GM12878 (cell line): Measurements from ENCODE around the gene RHOB. TPM values are rescaled to one million over a fixed set of nuclear protein-coding genes. Genes with fewer than 3 reads are reported as not detected.

Experiments used
- CEBPZ ChIP-seq: fragments of 150-350 bp; IDR thresholded peaks from 2 replicates; pipeline ENCODE4 v1.6.1; 2016; ENCODE audit warnings: low read depth, low read length
- HDAC6 ChIP-seq: fragments of 200-600 bp; sonication (generic); IDR thresholded peaks from one replicate; pipeline ENCODE4 v1.8.0; 2017; ENCODE audit warnings: antibody characterized with exemption; ENCODE audit not compliant: unreplicated experiment
- SMC3 ChIP-seq: IDR thresholded peaks from 2 replicates; pipeline ENCODE4 v1.6.1; 2011; ENCODE audit warnings: low read length, improper control_type of control experiment, borderline replicate concordance
- polyA plus RNA-seq, 11 experiments: library from polyadenylated mRNA; depleted of rRNA in 4 of 11; unstranded in 6 of 11; stranded (reverse) in 5 of 11; fragments of >200 nt; fragmentation: Nextera tagmentation in 4 of 11; fragmentation: Illumina TruSeq in 1 of 11; extraction: Ambion mirVana in 4 of 11; extraction: Trizol in 1 of 11; gene quantifications; 1 replicate in 1 of 11; 2 replicates in 10 of 11; pipeline versions ENCODE4 v1.2.1 to v1.2.3, GENCODE V29; 2011 to 2016; ENCODE audit warnings: inconsistent platforms in 2 of 11, missing spikeins in 2 of 11, low read depth in 1 of 11
- small RNA-seq: library from RNA; depleted of rRNA; stranded (forward); fragments of <200 nt; gene quantifications from one replicate; pipeline ENCODE3, GENCODE V24; 2014
- total RNA-seq, 4 experiments: library from RNA; depleted of rRNA in 3 of 4; stranded (reverse); fragments of >200 nt in 3 of 4; fragmentation: Illumina TruSeq in 1 of 4; extraction: Trizol in 1 of 4; gene quantifications; 2 replicates each; pipeline versions ENCODE4 v1.2.1 to v1.2.3, GENCODE V29; 2013 to 2021

RHOB gene
- total and polyA plus RNA-seq, 10 of the 15 experiments (the other 5 are each of a cell fraction or from before 2014, with no cell fraction given) = 0.03 to 4.5 (median 1.2) TPM

DNA sequence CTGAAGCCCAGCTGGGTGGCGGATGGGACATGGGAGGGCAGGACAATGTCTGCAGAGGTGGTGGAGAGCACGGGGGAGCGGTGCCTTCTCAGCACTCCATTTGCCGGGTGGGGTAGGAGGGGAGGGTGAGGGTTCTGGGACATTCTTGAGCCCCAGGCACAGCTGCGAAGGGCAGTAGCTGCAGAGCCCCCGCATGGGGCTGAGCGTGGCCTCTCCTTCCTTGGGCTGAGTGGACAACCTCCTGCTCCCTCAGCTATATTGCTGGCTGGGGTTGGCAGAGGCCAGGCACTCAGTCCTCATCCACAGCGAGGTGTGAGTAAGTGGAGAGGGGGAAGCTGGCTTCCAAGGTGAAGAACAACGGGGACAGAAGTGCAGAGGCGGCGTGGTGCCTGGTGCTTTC, 50.1 kb downstream of the RHOB start (continued):
- no peak for TF ChIP-seq CEBPZ
- no peak for TF ChIP-seq HDAC6
- TF ChIP-seq SMC3 = no peak
- TF ChIP-seq, all 136 proteins: peak for 0

Small RNA genes lying within 50 kb of the gene (small RNA-seq; reads per million reads assigned to genes)
- gene RF00019 = not detected
- not detected for gene RNA5SP86

Other genes with a start within 250 kb of the RHOB start
- 25.8 and 26.6 TPM in 2 replicates for gene SDC1, start 221.9 kb upstream of the RHOB start, total RNA-seq (2014; rRNA removed)
- gene SDC1, start 221.9 kb upstream of the RHOB start, total RNA-seq (2014; rRNA removed; fragmentation: Illumina TruSeq; extraction: Trizol) = 9.6 and 12.4 TPM in 2 replicates
- gene SDC1, start 221.9 kb upstream of the RHOB start, total RNA-seq (2021) = 31.0 and 33.1 TPM in 2 replicates
- gene SDC1, start 221.9 kb upstream of the RHOB start, polyA plus RNA-seq (2011; rRNA removed) = 13.3 and 21.5 TPM in 2 replicates
- gene SDC1, start 221.9 kb upstream of the RHOB start, polyA plus RNA-seq (2014; fragmentation: Illumina TruSeq; extraction: Trizol) = 4.4 and 7.0 TPM in 2 replicates
- gene SDC1, start 221.9 kb upstream of the RHOB start, polyA plus RNA-seq (2014; fragmentation: Nextera tagmentation; extraction: Ambion mirVana) = 1 to 10 TPM in 1 of 2 experiments, under 1 TPM in 1; 0.85 to 2.2 TPM
- gene SDC1, start 221.9 kb upstream of the RHOB start, polyA plus RNA-seq (2014; rRNA removed) = 24.4 and 25.9 TPM in 2 replicates
- 10 to 100 TPM; 33.8 to 36.8 TPM for gene SDC1, start 221.9 kb upstream of the RHOB start, polyA plus RNA-seq (2016; fragmentation: Nextera tagmentation; extraction: Ambion mirVana)
- gene PUM2, start 96.2 kb upstream of the RHOB start, total RNA-seq (2014; rRNA removed) = 20.7 and 22.6 TPM in 2 replicates
- 30.0 and 31.4 TPM in 2 replicates for gene PUM2, start 96.2 kb upstream of the RHOB start, total RNA-seq (2014; rRNA removed; fragmentation: Illumina TruSeq; extraction: Trizol)
- 76.9 and 80.2 TPM in 2 replicates for gene PUM2, start 96.2 kb upstream of the RHOB start, total RNA-seq (2021)
- 87.6 and 105 TPM in 2 replicates for gene PUM2, start 96.2 kb upstream of the RHOB start, polyA plus RNA-seq (2011; rRNA removed)
- 55.8 and 73.1 TPM in 2 replicates for gene PUM2, start 96.2 kb upstream of the RHOB start, polyA plus RNA-seq (2014; fragmentation: Illumina TruSeq; extraction: Trizol)
- gene PUM2, start 96.2 kb upstream of the RHOB start, polyA plus RNA-seq (2014; fragmentation: Nextera tagmentation; extraction: Ambion mirVana) = 10 to 100 TPM; 14.5 to 17.8 TPM
- 43.6 and 47.4 TPM in 2 replicates for gene PUM2, start 96.2 kb upstream of the RHOB start, polyA plus RNA-seq (2014; rRNA removed)
- gene PUM2, start 96.2 kb upstream of the RHOB start, polyA plus RNA-seq (2016; fragmentation: Nextera tagmentation; extraction: Ambion mirVana) = 10 to 100 TPM; 23.9 to 27.4 TPM
- 5.0 TPM in 2 replicates for gene HS1BP3, start 204.0 kb downstream of the RHOB start, total RNA-seq (2014; rRNA removed)
- 3.5 and 3.6 TPM in 2 replicates for gene HS1BP3, start 204.0 kb downstream of the RHOB start, total RNA-seq (2014; rRNA removed; fragmentation: Illumina TruSeq; extraction: Trizol)
- 4.8 and 5.3 TPM in 2 replicates for gene HS1BP3, start 204.0 kb downstream of the RHOB start, total RNA-seq (2021)
- 3.5 and 6.2 TPM in 2 replicates for gene HS1BP3, start 204.0 kb downstream of the RHOB start, polyA plus RNA-seq (2011; rRNA removed)
- gene HS1BP3, start 204.0 kb downstream of the RHOB start, polyA plus RNA-seq (2014; fragmentation: Illumina TruSeq; extraction: Trizol) = 3.8 TPM in 2 replicates
- under 1 TPM; 0.47 to 0.57 TPM for gene HS1BP3, start 204.0 kb downstream of the RHOB start, polyA plus RNA-seq (2014; fragmentation: Nextera tagmentation; extraction: Ambion mirVana)
- gene HS1BP3, start 204.0 kb downstream of the RHOB start, polyA plus RNA-seq (2014; rRNA removed) = 5.0 and 5.6 TPM in 2 replicates
- 1 to 10 TPM; 4.3 to 7.2 TPM for gene HS1BP3, start 204.0 kb downstream of the RHOB start, polyA plus RNA-seq (2016; fragmentation: Nextera tagmentation; extraction: Ambion mirVana)
- gene GDF7, start 220.1 kb downstream of the RHOB start, total RNA-seq (2014; rRNA removed) = 0.05 and 0.11 TPM in 2 replicates
- gene GDF7, start 220.1 kb downstream of the RHOB start, total RNA-seq (2014; rRNA removed; fragmentation: Illumina TruSeq; extraction: Trizol) = 0.04 and 0.05 TPM in 2 replicates
- 0.05 and 0.08 TPM in 2 replicates for gene GDF7, start 220.1 kb downstream of the RHOB start, total RNA-seq (2021)
- not detected in 2 replicates for gene GDF7, start 220.1 kb downstream of the RHOB start, polyA plus RNA-seq (2011; rRNA removed)
- gene GDF7, start 220.1 kb downstream of the RHOB start, polyA plus RNA-seq (2014; fragmentation: Illumina TruSeq; extraction: Trizol) = 0.04 and 0.05 TPM in 2 replicates
- gene GDF7, start 220.1 kb downstream of the RHOB start, polyA plus RNA-seq (2014; fragmentation: Nextera tagmentation; extraction: Ambion mirVana) = under 1 TPM; 0.02 TPM
- gene GDF7, start 220.1 kb downstream of the RHOB start, polyA plus RNA-seq (2014; rRNA removed) = 0.04 and 0.06 TPM in 2 replicates
- gene GDF7, start 220.1 kb downstream of the RHOB start, polyA plus RNA-seq (2016; fragmentation: Nextera tagmentation; extraction: Ambion mirVana) = under 1 TPM; 0.04 to 0.08 TPM